Smooth muscle cell (in vitro differentiated cells): ENCODE data around the gene NDUFAB1. TPM values are rescaled to one million over a fixed set of nuclear protein-coding genes. Genes with fewer than 3 reads are reported as not detected.
"Not testable (repeated sequence)": the region's sequence is repeated elsewhere in the genome, so short reads cannot be mapped to it uniquely, and the experiment has no call there.

Source experiments
- DNase-seq: peaks from one replicate; lab custom pipeline; 2025; ENCODE audit not compliant: unreplicated experiment; lab: John Stamatoyannopoulos, UW
- H2AFZ ChIP-seq: fragments of 200-600 bp; sonication (generic); 2 replicates; pipeline ENCODE4 v1.6.0; 2016; ENCODE audit warnings: antibody characterized with exemption, low read depth, mild to moderate bottlenecking
- H3F3A ChIP-seq: fragments of 200-600 bp; sonication (generic); 2 replicates; pipeline ENCODE4 v1.6.0; 2017; ENCODE audit warnings: antibody characterized with exemption, low read depth
- H3K27ac ChIP-seq: fragments of 200-600 bp; sonication (generic); 2 replicates; pipeline ENCODE4 v1.5.1; 2016; ENCODE audit warnings: low read depth, mild to moderate bottlenecking
- H3K27me3 ChIP-seq: fragments of 200-600 bp; sonication (generic); 2 replicates; pipeline ENCODE4 v1.6.1; 2016; ENCODE audit warnings: low read depth, mild to moderate bottlenecking
- H3K36me3 ChIP-seq: fragments of 200-600 bp; sonication (generic); 2 replicates; pipeline ENCODE4 v1.5.1; 2016; ENCODE audit warnings: low read depth
- H3K4me1 ChIP-seq: fragments of 200-600 bp; sonication (generic); 2 replicates; pipeline ENCODE4 v1.5.1; 2016; ENCODE audit warnings: low read depth
- H3K4me2 ChIP-seq: fragments of 200-600 bp; sonication (generic); 2 replicates; pipeline ENCODE4 v1.6.0; 2016; ENCODE audit warnings: mild to moderate bottlenecking
- H3K4me3 ChIP-seq: fragments of 200-600 bp; sonication (generic); 2 replicates; pipeline ENCODE4 v1.5.1; 2016; ENCODE audit warnings: mild to moderate bottlenecking
- H3K79me2 ChIP-seq: fragments of 200-600 bp; sonication (generic); 2 replicates; pipeline ENCODE4 v1.6.0; 2016; ENCODE audit warnings: low read depth, mild to moderate bottlenecking
- H3K9ac ChIP-seq: fragments of 200-600 bp; sonication (generic); 2 replicates; pipeline ENCODE4 v1.6.0; 2016; ENCODE audit warnings: low read depth
- H3K9me3 ChIP-seq: fragments of 200-600 bp; sonication (generic); replicated peaks from 2 replicates; pipeline ENCODE4 v1.5.1; 2016; ENCODE audit warnings: low read depth
- H4K20me1 ChIP-seq: fragments of 200-600 bp; sonication (generic); 2 replicates; pipeline ENCODE4 v1.6.0; 2016; ENCODE audit warnings: low read depth
- CTCF ChIP-seq: fragments of 200-600 bp; sonication (generic); IDR thresholded peaks from 2 replicates; pipeline ENCODE4 v1.5.1; 2017; ENCODE audit warnings: borderline replicate concordance, mild to moderate bottlenecking, antibody characterized with exemption; ENCODE audit not compliant: insufficient read depth, poor library complexity, severe bottlenecking
- WGBS: methylation state at CpG from one replicate; pipeline ENCODE4 v1.1.7; 2016; ENCODE audit warnings: low lambda C conversion rate; 5-methylcytosine and 5-hydroxymethylcytosine counted together
- polyA plus RNA-seq: library from polyadenylated mRNA; unstranded; fragments of >200 nt; fragmentation: Nextera tagmentation; extraction: Ambion mirVana; gene quantifications from 2 replicates; pipeline ENCODE4 v1.2.1, GENCODE V29; 2016
- total RNA-seq: library from RNA; depleted of rRNA; stranded (reverse); fragments of >200 nt; gene quantifications from 2 replicates; pipeline ENCODE4 v1.2.3, GENCODE V29; 2014

NDUFAB1 gene
- total and polyA plus RNA-seq, 2 experiments from 2014 or later = 192 to 252 TPM

GRCh38 chr16:23640615-23640930, 44.5 kb upstream of the NDUFAB1 start:
- Histone ChIP-seq H3K27me3 (no peaks in the 10 kb centered on the region), H3K9me3 (no peaks in the 10 kb centered on the region), H3K4me3 (peak overlapping the region; percentile 56), H3K79me2 (peaks cover 18% of the 10 kb centered on the region), H3F3A (no peaks in the 10 kb centered on the region), H3K27ac (no peak overlapping the region), H3K4me1 (peaks cover 4% of the 10 kb centered on the region), H2AFZ (peak overlapping the region; percentile 85), H3K4me2 (peak overlapping the region; percentile 84), H4K20me1 (no peaks in the 10 kb centered on the region), H3K9ac (peak overlapping the region; percentile 80), H3K36me3 (no peaks in the 10 kb centered on the region)
- WGBS = 41% methylated on average over 8 of the region's 8 CpGs
- DNase-seq = no peak
- no peak for TF ChIP-seq CTCF

- Histone ChIP-seq H3K27ac (no peak overlapping the region), H3K4me2 (no peak overlapping the region), H3K79me2 (no peaks in the 10 kb centered on the region), H4K20me1 (no peaks in the 10 kb centered on the region), H3K36me3 (no peaks in the 10 kb centered on the region), H2AFZ (no peak overlapping the region), H3K27me3 (no peaks in the 10 kb centered on the region), H3K4me1 (peaks cover 4% of the 10 kb centered on the region), H3F3A (no peaks in the 10 kb centered on the region), H3K9ac (no peak overlapping the region), H3K9me3 (no peaks in the 10 kb centered on the region), H3K4me3 (no peak overlapping the region)
- no peak for DNase-seq
- no peak for TF ChIP-seq CTCF
Observed at GRCh38 chr16:23635958-23636357, 39.8 kb upstream of the NDUFAB1 start.

DNA sequence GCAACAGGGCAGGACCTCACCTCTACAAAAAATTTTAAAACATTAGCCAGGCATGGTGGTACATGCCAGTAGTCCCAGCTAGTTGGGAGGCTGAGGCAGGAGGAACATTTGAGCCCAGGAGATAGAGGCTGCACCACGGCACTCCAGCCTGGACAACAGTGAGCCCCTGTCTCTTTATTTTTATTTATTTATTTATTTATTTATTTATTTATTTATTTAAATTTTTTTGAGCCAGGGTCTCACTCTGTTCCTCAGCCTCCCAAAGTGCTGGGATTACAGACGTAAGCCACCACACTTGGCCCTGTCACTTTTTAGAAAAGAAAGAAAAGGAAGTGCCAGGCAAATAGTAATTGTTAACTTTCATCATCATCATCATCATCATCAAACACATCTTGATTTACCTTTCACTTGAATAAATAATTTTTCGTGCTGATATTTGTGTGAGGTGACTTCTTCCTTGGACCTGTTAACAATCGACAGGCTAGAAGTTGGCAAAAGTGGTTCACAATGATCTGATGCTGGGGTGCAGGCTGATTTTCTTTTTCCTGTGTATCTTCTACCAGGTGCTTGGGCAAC, 38.4 kb upstream of the NDUFAB1 start:
- no peak overlapping the region for H2AFZ ChIP-seq
- WGBS = 91% methylated on average over 4 of the region's 4 CpGs
- no peaks in the 10 kb centered on the region for H3K4me1 ChIP-seq
- no peak overlapping the region for H3K9ac ChIP-seq
- no peaks in the 10 kb centered on the region for H3K79me2 ChIP-seq
- no peaks in the 10 kb centered on the region for H3K27me3 ChIP-seq
- H3K36me3 ChIP-seq = no peaks in the 10 kb centered on the region
- H3K4me3 ChIP-seq = no peak overlapping the region
- no peaks in the 10 kb centered on the region for H3F3A ChIP-seq
- H3K4me2 ChIP-seq = no peak overlapping the region
- no peak for TF ChIP-seq CTCF
- no peak overlapping the region for H3K27ac ChIP-seq
- H3K9me3 ChIP-seq = no peaks in the 10 kb centered on the region
- H4K20me1 ChIP-seq = no peaks in the 10 kb centered on the region
- DNase-seq = no peak

GRCh38 chr16:23631874-23632273, 35.8 kb upstream of the NDUFAB1 start:
- H3K9me3 ChIP-seq, DNase-seq, H3K4me3 ChIP-seq, H4K20me1 ChIP-seq, H2AFZ ChIP-seq, H3K9ac ChIP-seq, H3K27me3 ChIP-seq, H3K4me1 ChIP-seq, H3K4me2 ChIP-seq, H3K27ac ChIP-seq, H3F3A ChIP-seq, H3K36me3 ChIP-seq, H3K79me2 ChIP-seq: not testable (repeated sequence)
- WGBS = 80% methylated on average over 3 of the region's 3 CpGs
